Type B pancreatic cell (in vitro differentiated cells): ENCODE data around the gene FTSJ3. TPM values are rescaled to one million over a fixed set of nuclear protein-coding genes. Genes with fewer than 3 reads are reported as not detected.

Experiments
- DNase-seq: peaks from one replicate; pipeline ENCODE4 v3.0.0; 2021; ENCODE audit warnings: mixed read lengths; ENCODE audit not compliant: unreplicated experiment; ENCODE audit errors: extremely low spot score
- H3K27ac Mint-ChIP-seq: 2 replicates; pipeline ENCODE4 v1.8.0; 2021; ENCODE audit warnings: mild to moderate bottlenecking, mixed read lengths
- H3K27me3 Mint-ChIP-seq: 2 replicates; pipeline ENCODE4 v1.8.0; 2021; ENCODE audit warnings: mixed read lengths
- H3K36me3 Mint-ChIP-seq: 2 replicates; pipeline ENCODE4 v1.8.0; 2021; ENCODE audit warnings: mixed read lengths
- H3K4me1 Mint-ChIP-seq: one replicate; pipeline ENCODE4 v1.8.0; 2021; ENCODE audit warnings: mixed read lengths; ENCODE audit not compliant: unreplicated experiment
- H3K4me3 Mint-ChIP-seq: 2 replicates; pipeline ENCODE4 v1.8.0; 2021; ENCODE audit warnings: mild to moderate bottlenecking, mixed read lengths
- H3K9me3 Mint-ChIP-seq: 2 replicates; pipeline ENCODE4 v1.8.0; 2021; ENCODE audit warnings: mixed read lengths
- CTCF ChIP-seq: fragments of 200-600 bp; sonication (generic); conservative IDR thresholded peaks from 2 replicates; pipeline ENCODE4 v1.5.0; 2021; ENCODE audit warnings: antibody characterized with exemption, mild to moderate bottlenecking
- total RNA-seq: library from RNA; stranded (reverse); gene quantifications from 2 replicates; pipeline ENCODE4 v1.2.1, GENCODE V29; 2021; ENCODE audit warnings: low replicate concordance

Gene FTSJ3
- total RNA-seq, 1 donor from 2014 or later: 45.2 TPM

- TF ChIP-seq CTCF: no peak
- DNase-seq: no peak
- Mint-ChIP-seq H3K27me3 (no peaks in the 10 kb centered on the region), H3K27ac (no peak overlapping the region), H3K9me3 (no peaks in the 10 kb centered on the region), H3K36me3 (peaks cover 40% of the 10 kb centered on the region), H3K4me1 (peaks cover 7% of the 10 kb centered on the region), H3K4me3 (no peak overlapping the region)
Observed at GRCh38 chr17:63819585-63820537, 7.6 kb downstream of the FTSJ3 start.

GRCh38 chr17:63819131-63819530, 8.3 kb downstream of the FTSJ3 start:
- no peak for TF ChIP-seq CTCF
- no peak overlapping the region for H3K27ac Mint-ChIP-seq
- H3K36me3 Mint-ChIP-seq: peaks cover 34% of the 10 kb centered on the region
- no peak for DNase-seq
- no peak overlapping the region for H3K4me3 Mint-ChIP-seq
- peaks cover 2% of the 10 kb centered on the region for H3K4me1 Mint-ChIP-seq
- H3K9me3 Mint-ChIP-seq: no peaks in the 10 kb centered on the region
- no peaks in the 10 kb centered on the region for H3K27me3 Mint-ChIP-seq

GRCh38 chr17:63817736-63818385, 9.6 kb downstream of the FTSJ3 start:
- no peaks in the 10 kb centered on the region for H3K27me3 Mint-ChIP-seq
- no peaks in the 10 kb centered on the region for H3K4me1 Mint-ChIP-seq
- TF ChIP-seq CTCF: no peak
- H3K4me3 Mint-ChIP-seq: no peak overlapping the region
- H3K36me3 Mint-ChIP-seq: peaks cover 30% of the 10 kb centered on the region
- no peak for DNase-seq
- H3K27ac Mint-ChIP-seq: peak overlapping the region; percentile 47
- H3K9me3 Mint-ChIP-seq: no peaks in the 10 kb centered on the region

- no peak for DNase-seq
- Mint-ChIP-seq H3K27me3 (no peaks in the 10 kb centered on the region), H3K27ac (no peak overlapping the region), H3K36me3 (peaks cover 28% of the 10 kb centered on the region), H3K4me1 (no peaks in the 10 kb centered on the region), H3K4me3 (no peak overlapping the region), H3K9me3 (no peaks in the 10 kb centered on the region)
- TF ChIP-seq CTCF: no peak
Observed at GRCh38 chr17:63816669-63817068, 10.8 kb downstream of the FTSJ3 start.

GRCh38 chr17:63816123-63816522, 11.3 kb downstream of the FTSJ3 start:
- H3K9me3 Mint-ChIP-seq: no peaks in the 10 kb centered on the region
- no peak for TF ChIP-seq CTCF
- no peak for DNase-seq
- peaks cover 28% of the 10 kb centered on the region for H3K36me3 Mint-ChIP-seq
- no peak overlapping the region for H3K27ac Mint-ChIP-seq
- no peaks in the 10 kb centered on the region for H3K4me1 Mint-ChIP-seq
- H3K27me3 Mint-ChIP-seq: no peaks in the 10 kb centered on the region
- H3K4me3 Mint-ChIP-seq: no peak overlapping the region
